Caco-2 (cell line): Measurements from ENCODE around the gene MSX1. TPM values are rescaled to one million over a fixed set of nuclear protein-coding genes. Genes with fewer than 3 reads are reported as not detected.

ENCODE experiments used
- BruUV-seq: library from RNA; stranded (reverse); fragments of 400-500 nt; replicated peaks from 2 replicates; lab custom pipeline; 2021; lab: Mats Ljungman, UMichigan
- CTCF ChIA-PET: fragments of 300-600 bp; sonication (Branson Sonifier 250); formaldehyde crosslinking; loops from one replicate; lab custom pipeline; 2022; ENCODE audit warnings: antibody characterized with exemption; lab: Charles Lee
- POLR2A ChIA-PET: fragments of 300-600 bp; sonication (Branson Sonifier 250); formaldehyde crosslinking; loops from one replicate; lab custom pipeline; 2022; ENCODE audit warnings: antibody characterized with exemption; lab: Charles Lee
- DNase-seq, 2 experiments: peaks; one replicate each; pipeline versions ENCODE4 v3.0.0 to v3.0.0-alpha.2; 2020 to 2022
- H3K27me3 ChIP-seq: replicated peaks from 2 replicates; pipeline ENCODE4 v1.6.0; 2011; ENCODE audit warnings: low read length; ENCODE audit not compliant: control insufficient read depth, insufficient read depth
- H3K36me3 ChIP-seq: 2 replicates; pipeline ENCODE4 v1.5.1; 2011; ENCODE audit warnings: low read length; ENCODE audit not compliant: control insufficient read depth, insufficient read depth
- H3K4me1 ChIP-seq: fragments of 250-450 bp; sonication (Bioruptor Pico); 2 replicates; pipeline ENCODE4 v1.5.1; 2020; ENCODE audit warnings: mild to moderate bottlenecking
- H3K4me3 ChIP-seq: 2 replicates; pipeline ENCODE4 v1.5.1; 2011; ENCODE audit warnings: low read depth, mild to moderate bottlenecking, control low read depth, low read length
- H3K9me3 ChIP-seq: fragments of 250-450 bp; sonication (Bioruptor Pico); 2 replicates; pipeline ENCODE4 v1.5.1; 2020; ENCODE audit warnings: mild to moderate bottlenecking, moderate library complexity
- H3K27ac Mint-ChIP-seq: one replicate; pipeline ENCODE4 v1.8.0; 2022; ENCODE audit warnings: mixed read lengths; ENCODE audit not compliant: unreplicated experiment
- H3K27me3 Mint-ChIP-seq: one replicate; pipeline ENCODE4 v1.8.0; 2022; ENCODE audit warnings: mixed read lengths; ENCODE audit not compliant: insufficient read depth, unreplicated experiment
- H3K36me3 Mint-ChIP-seq: one replicate; pipeline ENCODE4 v1.8.0; 2022; ENCODE audit warnings: mild to moderate bottlenecking, mixed read lengths; ENCODE audit not compliant: insufficient read depth, unreplicated experiment
- H3K4me1 Mint-ChIP-seq: one replicate; pipeline ENCODE4 v1.8.0; 2022; ENCODE audit warnings: low read depth, mixed read lengths; ENCODE audit not compliant: unreplicated experiment
- H3K4me3 Mint-ChIP-seq: one replicate; pipeline ENCODE4 v1.8.0; 2022; ENCODE audit warnings: mild to moderate bottlenecking, moderate library complexity, mixed read lengths; ENCODE audit not compliant: unreplicated experiment
- H3K9me3 Mint-ChIP-seq: one replicate; pipeline ENCODE4 v1.8.0; 2022; ENCODE audit warnings: mixed read lengths; ENCODE audit not compliant: unreplicated experiment
- CTCF ChIP-seq, 2 experiments: fragments of 200-600 bp in 1 of 2; IDR thresholded peaks; 1 replicate in 1 of 2; 2 replicates in 1 of 2; pipeline versions ENCODE4 v1.5.1 to v1.8.0; 2011 to 2022; ENCODE audit warnings: antibody characterized with exemption in 1 of 2, control low read depth in 1 of 2, inconsistent platforms in 1 of 2, low read depth in 1 of 2, low read length in 1 of 2, mild to moderate bottlenecking in 1 of 2, moderate library complexity in 1 of 2; ENCODE audit not compliant: insufficient read depth in 1 of 2, severe bottlenecking in 1 of 2, unreplicated experiment in 1 of 2
- intact Hi-C: fragments of 100-400 bp; cut with micrococcal nuclease; formaldehyde crosslinking; loops from one replicate; pipeline ENCODE4 v1.10.0; 2022; ENCODE audit not compliant: unreplicated experiment
- total RNA-seq: library from RNA; stranded (reverse); gene quantifications from 2 replicates; pipeline ENCODE4 v1.2.3, GENCODE V29; 2022

Gene MSX1
- total RNA-seq, 1 experiment from 2014 or later: 35.1 TPM

- H3K9me3 ChIP-seq: no peaks in the 10 kb centered on the region
- TF ChIP-seq CTCF (IDR thresholded peaks at IDR 0.05; ENCODE audit: insufficient read depth in 1 of 2, low read depth in 1 of 2, low read length in 1 of 2, severe bottlenecking in 1 of 2, unreplicated experiment in 1 of 2): no peak
- H3K27me3 ChIP-seq: no peaks in the 10 kb centered on the region
- intact Hi-C loops: no loop called here
- CTCF ChIA-PET: no interaction called here
- BruUV-seq: no TSS peak
- H3K4me3 ChIP-seq: no peak overlapping the region
- H3K36me3 Mint-ChIP-seq: no peaks in the 10 kb centered on the region
- H3K9me3 Mint-ChIP-seq: no peaks in the 10 kb centered on the region
- no peaks in the 10 kb centered on the region for H3K36me3 ChIP-seq
- no peak overlapping the region for H3K4me3 Mint-ChIP-seq
- POLR2A ChIA-PET: no interaction called here
- peaks cover 11% of the 10 kb centered on the region for H3K27me3 Mint-ChIP-seq
- H3K4me1 ChIP-seq: no peaks in the 10 kb centered on the region
- no peak overlapping the region for H3K27ac Mint-ChIP-seq
- DNase-seq: no peak
- H3K4me1 Mint-ChIP-seq: no peaks in the 10 kb centered on the region
Observed at GRCh38 chr4:4893721-4894120, 34.3 kb downstream of the MSX1 start.

GRCh38 chr4:4899202-4899925 is 39.9 kb downstream of the MSX1 start:
- ChIA-PET POLR2A (no interaction called here), CTCF (no interaction called here)
- no peak for DNase-seq
- Histone ChIP-seq H3K4me1 (no peaks in the 10 kb centered on the region), H3K4me3 (no peak overlapping the region), H3K9me3 (no peaks in the 10 kb centered on the region), H3K27me3 (no peaks in the 10 kb centered on the region), H3K36me3 (no peaks in the 10 kb centered on the region)
- Mint-ChIP-seq H3K4me3 (no peak overlapping the region), H3K27me3 (peaks cover 9% of the 10 kb centered on the region), H3K4me1 (no peaks in the 10 kb centered on the region), H3K9me3 (no peaks in the 10 kb centered on the region), H3K36me3 (no peaks in the 10 kb centered on the region), H3K27ac (no peak overlapping the region)
- intact Hi-C loops: no loop called here
- no peak for TF ChIP-seq CTCF (IDR thresholded peaks at IDR 0.05; ENCODE audit: insufficient read depth in 1 of 2, low read depth in 1 of 2, low read length in 1 of 2, severe bottlenecking in 1 of 2, unreplicated experiment in 1 of 2)
- no TSS peak for BruUV-seq

GRCh38 chr4:4901877-4902276 is 42.4 kb downstream of the MSX1 start:
- Mint-ChIP-seq H3K4me3 (no peak overlapping the region), H3K27me3 (peaks cover 19% of the 10 kb centered on the region), H3K27ac (no peak overlapping the region), H3K9me3 (no peaks in the 10 kb centered on the region), H3K36me3 (no peaks in the 10 kb centered on the region), H3K4me1 (no peaks in the 10 kb centered on the region)
- intact Hi-C loops: no loop called here
- Histone ChIP-seq H3K4me1 (no peaks in the 10 kb centered on the region), H3K36me3 (no peaks in the 10 kb centered on the region), H3K4me3 (no peak overlapping the region), H3K27me3 (no peaks in the 10 kb centered on the region), H3K9me3 (no peaks in the 10 kb centered on the region)
- peak in 1 of 2 experiments; percentile 5 for TF ChIP-seq CTCF (IDR thresholded peaks at IDR 0.05; ENCODE audit: insufficient read depth in 1 of 2, low read depth in 1 of 2, low read length in 1 of 2, severe bottlenecking in 1 of 2, unreplicated experiment in 1 of 2)
- ChIA-PET POLR2A (no interaction called here), CTCF (no interaction called here)
- DNase-seq: no peak
- no TSS peak for BruUV-seq
